IPS DF 19.7 (cell line): Measurements from ENCODE around the gene DOCK2.

Experiments
- DNase-seq: peaks from one replicate; pipeline ENCODE4 v3.0.0-alpha.2; 2013; ENCODE audit warnings: low read depth, low spot score

Gene DOCK2

DNA sequence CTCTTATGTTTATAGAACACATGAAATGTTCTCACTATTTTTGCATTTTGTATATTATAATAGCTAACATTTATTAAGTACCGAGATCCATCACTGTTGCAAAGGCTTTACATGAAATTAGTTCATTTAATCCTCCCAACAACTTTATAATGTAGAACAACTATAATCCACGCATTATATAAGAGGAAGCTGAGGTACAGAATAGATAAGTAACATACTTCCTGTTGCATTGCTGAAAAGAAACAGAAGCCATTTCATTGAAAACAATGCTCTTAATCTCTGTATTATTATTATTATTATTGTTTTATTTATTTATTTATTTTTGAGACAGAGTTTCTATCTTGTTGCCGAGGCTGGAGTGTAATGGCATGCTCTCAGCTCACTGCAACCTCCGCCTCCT, 351.1 kb downstream of the DOCK2 start:
- no peak for DNase-seq

DNA sequence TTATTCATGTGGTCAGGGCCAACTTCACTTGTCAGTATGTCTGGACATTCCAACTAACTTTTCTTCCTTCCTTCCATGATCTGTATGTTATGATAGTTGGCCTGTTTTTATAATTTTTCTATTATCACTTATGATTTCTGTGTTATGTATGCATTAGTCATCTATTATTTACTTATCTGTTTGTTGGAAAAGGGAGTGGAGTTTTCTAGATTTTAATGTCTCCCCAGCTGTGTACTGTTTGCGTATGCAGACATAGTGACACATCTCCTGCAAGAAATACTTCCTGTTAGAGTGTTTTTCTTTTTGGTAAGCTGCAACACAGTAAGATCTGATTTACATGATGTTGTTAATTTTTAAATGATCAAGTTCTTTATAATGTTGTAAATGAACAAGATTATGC, 351.9 kb downstream of the DOCK2 start:
- DNase-seq = no peak

DNA sequence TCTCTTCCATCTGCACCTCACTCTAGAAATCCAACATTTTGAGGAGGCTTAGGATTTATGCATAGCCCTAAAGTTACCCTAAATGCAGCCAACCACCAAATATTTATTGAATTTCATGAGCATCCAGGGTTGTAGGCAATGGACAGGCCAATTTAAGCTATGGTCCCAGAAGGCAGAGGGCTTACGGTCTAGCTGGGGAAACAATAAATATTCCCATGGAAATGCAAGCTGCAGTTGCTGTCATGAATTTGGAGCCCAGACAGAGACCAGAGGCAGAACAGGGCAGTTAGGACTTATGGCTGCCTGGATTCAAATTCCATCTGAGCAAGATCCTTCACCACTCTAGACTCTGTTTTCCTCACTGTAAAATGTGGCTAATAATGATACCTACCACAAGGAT, 352.3 kb downstream of the DOCK2 start:
- DNase-seq = no peak

- no peak for DNase-seq
Observed at GRCh38 chr5:169991115-169991869, 354.2 kb downstream of the DOCK2 start.

- DNase-seq = no peak
Observed at GRCh38 chr5:169992789-169993484, 355.9 kb downstream of the DOCK2 start.

GRCh38 chr5:169993485-169993790, 356.4 kb downstream of the DOCK2 start:
- DNase-seq = no peak

DNA sequence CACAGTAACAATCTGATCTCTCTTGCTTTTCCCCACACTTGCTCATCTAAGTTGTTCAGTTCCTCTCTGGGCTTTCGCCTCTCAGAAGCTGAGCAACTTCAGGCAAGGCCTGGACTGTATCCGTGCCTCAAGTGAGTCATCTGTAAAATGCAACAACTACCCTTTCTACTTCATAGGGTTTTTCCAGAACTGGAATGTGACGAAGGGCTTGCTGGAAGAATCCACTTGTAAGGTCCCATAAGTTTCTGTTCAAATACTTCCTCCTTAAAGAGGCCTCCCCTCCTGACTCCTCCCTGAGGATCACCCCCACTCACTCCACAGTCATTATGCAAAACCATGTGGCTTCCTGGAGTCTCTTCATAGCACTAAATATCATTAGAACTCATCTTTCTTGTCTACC, 360.7 kb downstream of the DOCK2 start:
- DNase-seq = no peak

DNA sequence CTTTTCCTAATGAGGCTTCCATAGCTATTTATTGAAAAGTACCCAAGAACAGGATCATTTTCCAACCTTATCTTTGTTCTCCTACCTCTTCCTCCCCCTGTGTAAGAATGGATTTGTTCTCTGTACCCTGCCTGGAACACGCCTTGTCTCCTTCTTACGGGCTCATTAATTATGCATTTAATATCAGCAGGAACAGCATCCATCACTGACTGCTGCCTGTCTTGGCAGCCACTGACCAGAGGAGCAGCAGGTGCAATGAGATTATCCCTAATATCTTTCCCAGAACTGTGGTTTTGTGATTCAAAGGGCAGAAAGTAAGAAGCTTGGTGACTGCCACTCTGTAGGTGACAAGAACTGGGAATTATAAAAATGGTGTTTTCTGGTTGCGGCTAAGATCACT, 362.5 kb downstream of the DOCK2 start:
- DNase-seq = no peak

DNA sequence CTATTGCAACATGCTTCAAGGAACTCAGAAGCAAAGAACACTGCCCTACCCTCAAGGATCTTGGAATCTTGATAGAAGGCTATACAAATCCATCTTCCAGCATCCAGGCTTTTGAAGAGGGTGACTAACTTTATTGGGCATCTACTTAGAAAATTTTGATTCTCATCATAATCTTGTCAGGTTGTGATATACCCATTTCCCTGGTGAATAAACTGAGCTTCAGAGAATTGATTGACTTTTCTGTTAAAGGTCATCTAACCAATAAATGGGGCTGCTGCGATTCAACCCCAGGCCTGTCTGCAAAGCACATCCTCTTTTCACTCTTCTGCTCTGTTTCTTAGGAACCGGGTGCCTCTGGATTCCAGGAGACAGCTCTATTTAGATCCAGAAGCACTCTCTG, 363.1 kb downstream of the DOCK2 start:
- DNase-seq = no peak

DNA sequence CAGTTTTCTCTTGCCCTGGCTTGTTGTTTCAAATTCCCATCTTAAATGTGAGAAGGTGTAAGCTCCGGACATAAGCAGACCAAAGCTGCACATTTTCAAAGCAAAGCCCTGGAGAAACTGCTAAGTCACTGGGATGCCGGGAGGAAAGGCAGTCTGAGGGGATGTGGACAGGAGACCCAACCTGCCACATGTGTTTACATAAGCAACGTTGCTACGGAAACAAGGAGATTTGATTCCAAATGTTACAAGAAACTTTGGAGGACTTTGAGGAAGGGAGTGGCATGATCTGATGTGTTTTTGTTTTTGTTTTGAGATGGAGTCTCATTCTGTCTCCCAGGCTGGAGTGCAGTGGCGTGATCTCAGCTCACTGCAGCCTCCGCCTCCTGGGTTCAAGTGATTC, 368.9 kb downstream of the DOCK2 start:
- no peak for DNase-seq

GRCh38 chr5:170008376-170008775, 371.3 kb downstream of the DOCK2 start:
- DNase-seq = no peak

- no peak for DNase-seq
Observed at GRCh38 chr5:170010595-170010994, 373.5 kb downstream of the DOCK2 start.

DNA sequence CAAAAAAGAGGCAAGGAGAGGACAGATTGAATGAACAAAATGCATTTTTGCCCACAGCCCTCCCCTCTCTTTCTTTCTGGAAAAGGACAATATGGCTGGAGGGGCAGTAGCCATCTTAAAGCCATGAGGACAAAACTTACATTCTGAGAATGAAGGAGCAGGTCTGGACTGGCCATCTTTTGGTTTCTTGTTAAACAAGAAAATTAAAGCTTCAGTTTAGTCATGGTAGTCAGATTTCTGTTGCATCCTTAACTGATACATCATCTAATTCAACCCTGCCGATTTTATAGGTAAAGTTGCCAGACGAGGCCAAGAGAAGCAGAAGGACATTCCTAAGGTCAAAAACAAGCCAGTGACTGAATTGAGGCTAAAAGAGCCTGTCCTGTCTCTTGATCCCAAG, 374.7 kb downstream of the DOCK2 start:
- DNase-seq = no peak

DNA sequence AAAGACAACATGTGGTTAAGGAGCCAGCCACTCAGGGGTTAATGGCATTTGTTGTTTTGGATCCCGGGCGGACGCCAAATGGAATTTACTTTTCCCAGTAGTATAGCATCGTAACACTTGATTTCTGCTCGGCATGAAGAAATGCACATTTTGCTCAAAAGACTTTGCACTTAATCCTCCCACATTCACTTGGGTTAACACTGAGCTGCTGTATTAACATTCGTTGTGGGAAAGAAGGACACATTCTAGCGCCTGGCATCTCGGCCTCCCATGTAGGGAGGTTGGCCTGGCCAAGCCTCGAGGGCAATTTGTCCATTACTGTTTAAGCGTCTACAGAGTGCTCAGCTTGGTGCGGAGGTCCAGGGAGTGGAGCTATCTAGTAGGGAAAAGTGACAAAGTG, 375.5 kb downstream of the DOCK2 start:
- DNase-seq = no peak

- DNase-seq = no peak
Observed at GRCh38 chr5:170020423-170020822, 383.3 kb downstream of the DOCK2 start.

DNA sequence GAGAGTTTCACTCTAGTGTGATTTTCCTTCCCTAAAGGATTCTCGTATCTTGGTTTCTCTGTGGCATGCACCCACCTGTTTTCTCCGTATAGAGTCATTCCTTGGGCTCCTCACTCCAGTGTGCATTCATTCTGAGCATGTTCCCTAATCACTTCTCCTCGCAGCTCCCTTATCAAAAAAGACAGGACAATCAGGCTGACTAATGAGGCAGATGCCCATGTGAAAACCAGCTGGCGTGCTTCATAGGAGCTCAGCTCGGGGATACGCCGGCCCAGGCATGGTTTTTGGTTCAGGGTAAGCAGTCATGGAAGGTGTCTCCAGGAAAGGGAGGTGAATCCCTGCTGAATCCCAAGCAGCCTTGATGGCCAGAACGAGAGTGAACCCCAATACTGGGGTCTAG, 384.4 kb downstream of the DOCK2 start:
- no peak for DNase-seq

DNA sequence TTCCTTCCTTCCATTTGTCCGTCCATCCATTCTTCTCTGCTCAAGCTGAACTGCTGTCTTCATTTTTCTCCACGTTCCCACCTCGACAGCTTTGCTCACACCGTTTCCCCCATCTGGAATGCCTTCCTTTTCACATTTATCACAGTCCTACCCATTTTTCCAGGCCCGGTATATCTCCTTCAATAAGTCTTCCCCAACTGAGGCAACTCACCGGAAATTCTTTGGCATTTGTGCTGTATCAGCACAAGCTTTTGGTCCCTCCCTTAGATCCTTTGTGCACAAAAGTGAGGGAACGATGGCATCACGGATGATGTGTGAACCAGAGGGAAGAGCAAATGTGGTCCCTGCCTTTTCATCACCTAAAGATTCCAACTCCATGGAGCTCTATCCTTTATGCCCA, 388.8 kb downstream of the DOCK2 start:
- no peak for DNase-seq

- DNase-seq = no peak
Observed at GRCh38 chr5:170028124-170028523, 391.0 kb downstream of the DOCK2 start.

- no peak for DNase-seq
Observed at GRCh38 chr5:170034231-170034630, 397.2 kb downstream of the DOCK2 start.

DNA sequence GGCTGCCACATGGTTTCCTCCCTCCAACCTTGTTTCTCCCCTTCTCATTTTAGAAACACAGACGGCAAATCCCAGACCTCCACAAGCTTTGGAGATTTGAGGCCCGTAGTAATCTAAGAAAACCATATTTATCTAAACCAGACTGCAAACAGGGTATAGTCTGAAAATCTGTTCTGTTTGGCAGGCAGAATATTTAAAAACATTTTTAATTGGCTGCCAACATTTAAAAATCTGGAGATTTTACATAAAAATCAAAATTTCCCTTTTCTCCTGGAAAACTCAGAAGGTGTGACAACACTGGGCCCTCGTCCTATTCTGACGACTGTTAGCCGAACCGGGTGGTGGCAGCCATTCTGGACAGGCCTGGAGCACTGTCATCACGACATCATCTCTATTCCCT, 401.2 kb downstream of the DOCK2 start:
- DNase-seq = no peak

DNA sequence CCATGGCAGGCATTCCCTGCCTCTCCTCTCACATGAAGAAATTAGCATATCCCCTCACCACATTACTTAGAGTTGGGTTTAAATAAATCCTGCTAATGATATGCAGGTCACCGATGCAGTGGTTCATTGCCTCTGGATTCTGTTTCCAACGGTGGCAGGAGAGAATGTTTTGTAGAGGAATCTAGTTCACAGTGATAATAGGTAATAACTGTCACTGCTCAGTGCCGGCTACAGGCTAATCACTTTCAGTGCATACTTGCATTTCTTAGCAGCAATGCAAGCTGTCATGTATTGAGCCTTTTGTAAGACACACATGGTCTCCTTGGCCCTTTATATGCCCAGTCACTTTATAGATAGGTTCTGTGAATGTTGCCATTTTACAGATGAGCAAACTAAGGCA, 402.8 kb downstream of the DOCK2 start:
- DNase-seq = no peak

- DNase-seq = no peak
Observed at GRCh38 chr5:170046241-170046640, 409.2 kb downstream of the DOCK2 start.

GRCh38 chr5:170049713-170050112, 412.6 kb downstream of the DOCK2 start:
- DNase-seq = no peak

DNA sequence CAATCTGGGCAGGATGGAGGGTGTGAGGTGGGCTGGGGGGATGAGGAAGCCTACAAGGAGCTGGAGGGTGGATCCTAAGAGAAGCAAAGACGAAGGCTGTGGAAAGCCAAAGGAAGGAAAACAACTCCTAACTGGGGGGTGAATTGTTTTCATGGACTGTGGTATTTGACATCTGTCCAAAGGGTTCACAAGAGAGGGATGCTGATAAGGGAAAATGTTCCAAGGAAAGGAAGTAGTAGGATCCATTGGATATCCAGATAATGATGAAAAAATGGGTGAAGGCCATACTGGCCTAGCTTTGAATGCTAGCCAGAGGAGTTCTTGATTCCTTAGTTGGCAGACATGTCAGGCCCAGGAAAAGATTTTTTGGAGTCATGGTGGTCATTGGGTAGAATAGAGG, 416.8 kb downstream of the DOCK2 start:
- DNase-seq = no peak
